ENCODE data around the gene MOSMO. TPM values are rescaled to one million over a fixed set of nuclear protein-coding genes. Genes with fewer than 3 reads are reported as not detected.

Gene MOSMO
- total RNA-seq, 4 donors from 2014 or later: 14.9 to 26.9 (median 24.1) TPM

GRCh38 chr16:21971856-21972255, 36.1 kb upstream of the MOSMO start:
- WGBS, 2 donors (ENCODE audit: low coverage in 1 of 2): 80 to 90% methylated on average over 4 of the region's 4 CpGs
- no peak for ATAC-seq

GRCh38 chr16:21973945-21974344, 34.0 kb upstream of the MOSMO start:
- no peak overlapping the region for H3K4me3 ChIP-seq
- H3K27me3 ChIP-seq: no peaks in the 10 kb centered on the region
- H3K9me3 ChIP-seq: no peaks in the 10 kb centered on the region
- H3K4me1 ChIP-seq: no peaks in the 10 kb centered on the region
- no peak overlapping the region for H3K27ac ChIP-seq
- peaks cover 16 to 100% of the 10 kb centered on the region in 2 donors for H3K36me3 ChIP-seq
- WGBS, 2 donors (ENCODE audit: low coverage in 1 of 2): 80 to 100% methylated on average over 2 of the region's 2 CpGs
- ATAC-seq: no peak
- TF ChIP-seq POLR2A (IDR thresholded peaks at IDR 0.05) (no peak), POLR2AphosphoS5 (IDR thresholded peaks at IDR 0.05) (no peak)

More at GRCh38 chr16:21971856-21972255, 36.1 kb upstream of the MOSMO start:
- Histone ChIP-seq H3K36me3 (peaks cover 16 to 100% of the 10 kb centered on the region in 2 donors), H3K4me1 (no peaks in the 10 kb centered on the region), H3K9me3 (no peaks in the 10 kb centered on the region), H3K27me3 (no peaks in the 10 kb centered on the region), H3K4me3 (no peak overlapping the region), H3K27ac (no peak overlapping the region)
- TF ChIP-seq, protein P1, sequence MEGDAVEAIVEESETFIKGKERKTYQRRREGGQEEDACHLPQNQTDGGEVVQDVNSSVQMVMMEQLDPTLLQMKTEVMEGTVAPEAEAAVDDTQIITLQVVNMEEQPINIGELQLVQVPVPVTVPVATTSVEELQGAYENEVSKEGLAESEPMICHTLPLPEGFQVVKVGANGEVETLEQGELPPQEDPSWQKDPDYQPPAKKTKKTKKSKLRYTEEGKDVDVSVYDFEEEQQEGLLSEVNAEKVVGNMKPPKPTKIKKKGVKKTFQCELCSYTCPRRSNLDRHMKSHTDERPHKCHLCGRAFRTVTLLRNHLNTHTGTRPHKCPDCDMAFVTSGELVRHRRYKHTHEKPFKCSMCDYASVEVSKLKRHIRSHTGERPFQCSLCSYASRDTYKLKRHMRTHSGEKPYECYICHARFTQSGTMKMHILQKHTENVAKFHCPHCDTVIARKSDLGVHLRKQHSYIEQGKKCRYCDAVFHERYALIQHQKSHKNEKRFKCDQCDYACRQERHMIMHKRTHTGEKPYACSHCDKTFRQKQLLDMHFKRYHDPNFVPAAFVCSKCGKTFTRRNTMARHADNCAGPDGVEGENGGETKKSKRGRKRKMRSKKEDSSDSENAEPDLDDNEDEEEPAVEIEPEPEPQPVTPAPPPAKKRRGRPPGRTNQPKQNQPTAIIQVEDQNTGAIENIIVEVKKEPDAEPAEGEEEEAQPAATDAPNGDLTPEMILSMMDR (IDR thresholded peaks at IDR 0.05): no peak
- TF ChIP-seq POLR2AphosphoS5 (IDR thresholded peaks at IDR 0.05): no peak
- TF ChIP-seq POLR2A (IDR thresholded peaks at IDR 0.05): no peak
- TF ChIP-seq EP300 (IDR thresholded peaks at IDR 0.05): no peak

- H3K9me3 ChIP-seq: no peaks in the 10 kb centered on the region
- TF ChIP-seq, protein P1 (IDR thresholded peaks at IDR 0.05): no peak
- TF ChIP-seq EP300 (IDR thresholded peaks at IDR 0.05) (no peak), POLR2AphosphoS5 (IDR thresholded peaks at IDR 0.05) (no peak), POLR2A (IDR thresholded peaks at IDR 0.05) (no peak)
- no peaks in the 10 kb centered on the region for H3K4me1 ChIP-seq
- H3K27ac ChIP-seq: no peak overlapping the region
- H3K36me3 ChIP-seq: peaks cover 18 to 100% of the 10 kb centered on the region in 2 donors
- 87 to 89% methylated on average over 2 to 4 of the region's 4 CpGs for WGBS, 2 donors (ENCODE audit: low coverage in 1 of 2)
- H3K27me3 ChIP-seq: no peaks in the 10 kb centered on the region
- H3K4me3 ChIP-seq: no peak overlapping the region
- no peak for ATAC-seq
Measured at GRCh38 chr16:21980032-21980431, 27.9 kb upstream of the MOSMO start.

DNA sequence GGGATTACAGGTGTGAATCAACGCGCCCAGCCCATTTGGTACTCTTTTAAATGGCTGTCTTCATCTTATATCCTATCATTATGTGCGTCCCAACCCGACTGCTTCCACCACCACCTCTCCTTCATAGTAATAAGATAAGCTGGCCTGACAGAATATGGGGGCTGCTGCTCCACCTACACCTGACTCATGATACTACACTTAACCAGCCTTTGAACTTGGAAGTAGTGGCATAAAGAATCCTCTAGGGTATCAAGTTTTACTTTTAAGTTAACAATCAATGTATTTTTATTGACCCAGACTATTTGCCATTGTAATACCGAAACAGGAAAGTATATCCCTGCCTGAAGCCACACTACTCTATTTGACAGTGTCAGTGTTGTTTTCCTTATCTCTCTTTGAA, 25.8 kb upstream of the MOSMO start:
- Histone ChIP-seq H3K4me1 (peaks cover 0 to 11% (median 0%) of the 10 kb centered on the region in 3 donors), H3K36me3 (peaks cover 7 to 92% of the 10 kb centered on the region in 2 donors), H3K27me3 (no peaks in the 10 kb centered on the region), H3K27ac (no peak overlapping the region), H3K9me3 (no peaks in the 10 kb centered on the region), H3K4me3 (no peak overlapping the region)
- 93 to 98% methylated on average over 5 of the region's 5 CpGs for WGBS, 2 donors (ENCODE audit: low coverage in 1 of 2)
- TF ChIP-seq POLR2AphosphoS5 (IDR thresholded peaks at IDR 0.05) (no peak), EP300 (IDR thresholded peaks at IDR 0.05) (no peak), POLR2A (IDR thresholded peaks at IDR 0.05) (no peak)
- TF ChIP-seq, protein P1 (IDR thresholded peaks at IDR 0.05): no peak
- ATAC-seq: no peak

- Histone ChIP-seq H3K27me3 (no peaks in the 10 kb centered on the region), H3K36me3 (peaks cover 6 to 72% of the 10 kb centered on the region in 2 donors), H3K4me3 (no peak overlapping the region), H3K4me1 (peaks cover 0 to 20% (median 0%) of the 10 kb centered on the region in 3 donors), H3K27ac (no peak overlapping the region), H3K9me3 (no peaks in the 10 kb centered on the region)
- ATAC-seq: no peak
- WGBS, 2 donors (ENCODE audit: low coverage in 1 of 2): 55 to 83% methylated on average over 3 of the region's 3 CpGs
- TF ChIP-seq POLR2AphosphoS5 (IDR thresholded peaks at IDR 0.05) (no peak), EP300 (IDR thresholded peaks at IDR 0.05) (no peak), POLR2A (IDR thresholded peaks at IDR 0.05) (no peak)
- TF ChIP-seq, protein P1 (IDR thresholded peaks at IDR 0.05): no peak
Measured at GRCh38 chr16:21984062-21984461, 23.8 kb upstream of the MOSMO start.
